ENCODE data around the gene DCLK1. TPM values are rescaled to one million over a fixed set of nuclear protein-coding genes. Genes with fewer than 3 reads are reported as not detected.

DCLK1 gene
- total and polyA plus RNA-seq, 9 donors, result 42.0 to 109 (median 87.9) TPM

GRCh38 chr13:35941374-35941773 lies 189.8 kb downstream of the DCLK1 start:
- H3K36me3 ChIP-seq (ENCODE audit: control insufficient read depth, insufficient read depth, low read length), result peaks cover 28% of the 10 kb centered on the region
- H3K27ac ChIP-seq (ENCODE audit: low read length), result no peak overlapping the region
- peaks cover 12% of the 10 kb centered on the region for H3K9me3 ChIP-seq (replicated peaks; ENCODE audit: control insufficient read depth, low read depth, low read length)
- H3K4me1 ChIP-seq (ENCODE audit: control insufficient read depth, insufficient read depth, low read length), result no peaks in the 10 kb centered on the region
- WGBS (ENCODE audit: insufficient coverage), result 88% methylated on average over 6 of the region's 10 CpGs
- H3K4me3 ChIP-seq (ENCODE audit: low read length), result no peak overlapping the region
- no peak for DNase-seq
- no peaks in the 10 kb centered on the region for H3K27me3 ChIP-seq (ENCODE audit: control insufficient read depth, insufficient read depth, low read length)

- Histone ChIP-seq H3K27ac (ENCODE audit: low read length) (no peak overlapping the region), H3K4me3 (ENCODE audit: low read length) (no peak overlapping the region), H3K9me3 (replicated peaks; ENCODE audit: control insufficient read depth, low read depth, low read length) (peaks cover 12% of the 10 kb centered on the region), H3K4me1 (ENCODE audit: control insufficient read depth, insufficient read depth, low read length) (no peaks in the 10 kb centered on the region), H3K36me3 (ENCODE audit: control insufficient read depth, insufficient read depth, low read length) (peaks cover 23% of the 10 kb centered on the region), H3K27me3 (ENCODE audit: control insufficient read depth, insufficient read depth, low read length) (no peaks in the 10 kb centered on the region)
- WGBS (ENCODE audit: insufficient coverage), result 56% methylated on average over 3 of the region's 4 CpGs
- DNase-seq, result no peak
These were observed 190.4 kb downstream of the DCLK1 start for GRCh38 chr13:35940734-35941133.

DNA sequence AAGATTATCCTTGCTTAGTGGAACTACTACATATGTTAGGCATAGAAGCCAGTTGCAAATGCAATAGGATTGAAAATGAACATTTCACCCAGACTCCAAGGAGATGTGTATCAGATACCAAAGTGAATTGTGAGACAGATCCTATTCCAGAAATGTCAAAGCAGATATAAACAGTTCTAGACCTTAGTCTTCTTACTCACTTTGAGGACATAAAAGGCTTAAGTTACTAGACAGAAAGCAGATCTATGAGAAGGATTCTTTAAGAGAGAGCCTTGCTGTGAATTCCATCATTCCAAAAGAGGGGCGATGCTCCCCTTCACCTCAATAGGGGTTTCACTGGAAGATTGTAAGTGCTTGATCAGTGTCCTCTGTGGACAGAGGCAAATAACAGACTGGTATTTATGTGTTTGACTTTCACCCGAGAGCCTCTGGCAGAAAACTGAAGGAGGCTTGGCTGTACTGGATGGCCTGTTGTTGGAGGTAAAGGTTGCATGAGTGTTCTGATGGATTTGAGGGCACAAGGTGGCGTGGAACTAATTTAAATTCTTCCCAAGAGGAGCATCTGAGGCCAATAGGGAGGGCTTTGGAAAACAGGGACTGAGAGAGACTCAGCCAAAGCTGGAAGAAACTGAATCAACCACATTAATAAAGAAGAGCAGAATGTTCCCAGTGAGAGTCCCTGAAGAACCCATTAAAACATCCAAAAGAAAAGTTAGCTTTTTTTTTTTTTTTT lies 194.8 kb downstream of the DCLK1 start:
- Histone ChIP-seq H3K27me3 (ENCODE audit: control insufficient read depth, insufficient read depth, low read length) (no peaks in the 10 kb centered on the region), H3K36me3 (ENCODE audit: control insufficient read depth, insufficient read depth, low read length) (peaks cover 21% of the 10 kb centered on the region), H3K4me3 (ENCODE audit: low read length) (no peak overlapping the region), H3K9me3 (replicated peaks; ENCODE audit: control insufficient read depth, low read depth, low read length) (peaks cover 2% of the 10 kb centered on the region), H3K4me1 (ENCODE audit: control insufficient read depth, insufficient read depth, low read length) (no peaks in the 10 kb centered on the region), H3K27ac (ENCODE audit: low read length) (no peak overlapping the region)
- DNase-seq, result no peak
- 70% methylated on average over 1 of the region's 3 CpGs for WGBS (ENCODE audit: insufficient coverage)

DNA sequence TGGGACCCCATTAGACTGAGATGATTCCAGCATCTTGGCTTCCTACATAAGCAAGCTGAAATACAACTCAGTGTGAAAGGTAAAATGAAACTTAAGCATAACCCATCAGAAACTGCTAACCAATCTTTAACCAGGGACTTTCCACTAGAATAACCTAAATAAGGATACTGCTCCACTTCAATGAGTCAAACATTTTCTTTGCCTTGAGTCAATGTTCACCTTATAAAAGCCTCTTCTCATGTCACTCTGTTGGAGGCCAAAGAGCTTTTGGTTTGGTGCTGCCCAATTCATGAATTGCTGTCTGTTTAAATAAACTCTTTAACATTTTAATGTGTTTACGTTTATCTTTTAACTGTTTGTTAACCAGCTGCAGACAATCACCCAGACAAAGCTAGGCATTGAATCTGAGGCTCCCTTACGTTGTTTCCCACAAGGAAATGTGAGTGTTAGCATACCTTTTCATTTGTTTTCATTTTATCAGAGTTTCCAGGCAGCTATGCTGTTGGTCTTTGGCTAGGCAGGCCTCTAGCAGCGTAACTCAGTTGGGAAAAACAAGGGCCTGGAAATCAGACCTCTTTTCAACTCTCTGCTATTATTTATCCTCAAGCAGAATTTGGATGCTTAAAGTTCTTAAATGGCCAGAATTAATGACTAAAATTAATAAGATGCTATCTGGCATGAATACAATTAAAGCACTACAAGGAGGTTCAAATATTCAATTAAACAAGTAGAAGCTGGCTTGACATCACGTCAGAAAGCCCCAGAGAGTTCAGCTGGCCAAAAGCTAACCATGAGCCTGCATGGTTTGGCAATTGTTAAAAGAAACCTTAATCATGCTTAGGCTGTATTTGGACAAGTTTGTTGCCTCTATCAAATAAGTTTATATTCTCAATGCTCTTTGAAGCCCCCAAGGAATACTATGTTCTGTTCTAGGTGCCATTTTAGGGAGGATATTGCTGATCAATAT lies 200.2 kb downstream of the DCLK1 start:
- DNase-seq, result no peak
- no peak overlapping the region for H3K27ac ChIP-seq (ENCODE audit: low read length)
- WGBS (ENCODE audit: insufficient coverage), result no CpG with 5 or more reads among the region's 4 CpGs

GRCh38 chr13:35927567-35928021 lies 203.6 kb downstream of the DCLK1 start:
- peaks cover 16% of the 10 kb centered on the region for H3K36me3 ChIP-seq (ENCODE audit: control insufficient read depth, insufficient read depth, low read length)
- H3K4me3 ChIP-seq (ENCODE audit: low read length), result no peak overlapping the region
- DNase-seq, result no peak
- 0% methylated on average over 1 of the region's 4 CpGs for WGBS (ENCODE audit: insufficient coverage)
- no peaks in the 10 kb centered on the region for H3K4me1 ChIP-seq (ENCODE audit: control insufficient read depth, insufficient read depth, low read length)
- H3K9me3 ChIP-seq (replicated peaks; ENCODE audit: control insufficient read depth, low read depth, low read length), result peaks cover 3% of the 10 kb centered on the region
- no peak overlapping the region for H3K27ac ChIP-seq (ENCODE audit: low read length)
- H3K27me3 ChIP-seq (ENCODE audit: control insufficient read depth, insufficient read depth, low read length), result no peaks in the 10 kb centered on the region

More for the DNA sequence above, 200.2 kb downstream of the DCLK1 start:
- Histone ChIP-seq H3K4me3 (ENCODE audit: low read length) (no peak overlapping the region), H3K4me1 (ENCODE audit: control insufficient read depth, insufficient read depth, low read length) (no peaks in the 10 kb centered on the region), H3K36me3 (ENCODE audit: control insufficient read depth, insufficient read depth, low read length) (peaks cover 21% of the 10 kb centered on the region), H3K27me3 (ENCODE audit: control insufficient read depth, insufficient read depth, low read length) (no peaks in the 10 kb centered on the region), H3K9me3 (replicated peaks; ENCODE audit: control insufficient read depth, low read depth, low read length) (peaks cover 3% of the 10 kb centered on the region)

GRCh38 chr13:35926859-35927530 lies 204.2 kb downstream of the DCLK1 start:
- no peaks in the 10 kb centered on the region for H3K27me3 ChIP-seq (ENCODE audit: control insufficient read depth, insufficient read depth, low read length)
- peaks cover 10% of the 10 kb centered on the region for H3K36me3 ChIP-seq (ENCODE audit: control insufficient read depth, insufficient read depth, low read length)
- no peak for DNase-seq
- no peak overlapping the region for H3K27ac ChIP-seq (ENCODE audit: low read length)
- no peak overlapping the region for H3K4me3 ChIP-seq (ENCODE audit: low read length)
- peaks cover 3% of the 10 kb centered on the region for H3K9me3 ChIP-seq (replicated peaks; ENCODE audit: control insufficient read depth, low read depth, low read length)
- no CpG with 5 or more reads among the region's 2 CpGs for WGBS (ENCODE audit: insufficient coverage)
- no peaks in the 10 kb centered on the region for H3K4me1 ChIP-seq (ENCODE audit: control insufficient read depth, insufficient read depth, low read length)

DNA sequence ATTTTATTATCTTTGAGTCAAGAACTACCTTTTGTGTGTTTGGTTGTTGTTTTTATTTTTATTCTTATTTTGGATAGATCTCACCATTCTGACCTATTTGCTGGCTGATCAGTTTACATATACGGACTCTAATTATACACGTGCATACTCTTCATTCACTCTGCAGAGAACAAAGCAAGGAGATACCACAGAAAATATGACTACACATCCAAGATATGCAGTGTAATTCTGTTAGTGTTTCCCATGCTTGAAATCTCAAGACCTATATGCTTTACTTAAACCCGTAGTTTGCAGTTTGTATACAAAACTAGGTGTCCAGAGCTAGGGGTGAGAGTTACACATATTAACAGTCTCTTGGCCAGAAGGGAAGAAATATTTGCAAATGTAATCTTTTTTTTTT lies 205.5 kb downstream of the DCLK1 start:
- Histone ChIP-seq H3K27me3 (ENCODE audit: control insufficient read depth, insufficient read depth, low read length) (no peaks in the 10 kb centered on the region), H3K4me3 (ENCODE audit: low read length) (no peak overlapping the region), H3K9me3 (replicated peaks; ENCODE audit: control insufficient read depth, low read depth, low read length) (no peaks in the 10 kb centered on the region), H3K36me3 (ENCODE audit: control insufficient read depth, insufficient read depth, low read length) (peaks cover 5% of the 10 kb centered on the region), H3K27ac (ENCODE audit: low read length) (no peak overlapping the region), H3K4me1 (ENCODE audit: control insufficient read depth, insufficient read depth, low read length) (no peaks in the 10 kb centered on the region)
- no peak for DNase-seq
- no CpG with 5 or more reads among the region's 3 CpGs for WGBS (ENCODE audit: insufficient coverage)

GRCh38 chr13:35923347-35923746 lies 207.8 kb downstream of the DCLK1 start:
- Histone ChIP-seq H3K4me3 (ENCODE audit: low read length) (no peak overlapping the region), H3K27ac (ENCODE audit: low read length) (no peak overlapping the region), H3K27me3 (ENCODE audit: control insufficient read depth, insufficient read depth, low read length) (no peaks in the 10 kb centered on the region), H3K9me3 (replicated peaks; ENCODE audit: control insufficient read depth, low read depth, low read length) (no peaks in the 10 kb centered on the region), H3K4me1 (ENCODE audit: control insufficient read depth, insufficient read depth, low read length) (no peaks in the 10 kb centered on the region), H3K36me3 (ENCODE audit: control insufficient read depth, insufficient read depth, low read length) (peaks cover 5% of the 10 kb centered on the region)
- no peak for DNase-seq
- 90% methylated on average over 1 of the region's 3 CpGs for WGBS (ENCODE audit: insufficient coverage)

- Histone ChIP-seq H3K36me3 (ENCODE audit: control insufficient read depth, insufficient read depth, low read length) (peaks cover 2% of the 10 kb centered on the region), H3K27ac (ENCODE audit: low read length) (no peak overlapping the region), H3K4me1 (ENCODE audit: control insufficient read depth, insufficient read depth, low read length) (peaks cover 2% of the 10 kb centered on the region), H3K27me3 (ENCODE audit: control insufficient read depth, insufficient read depth, low read length) (no peaks in the 10 kb centered on the region), H3K4me3 (ENCODE audit: low read length) (no peak overlapping the region), H3K9me3 (replicated peaks; ENCODE audit: control insufficient read depth, low read depth, low read length) (no peaks in the 10 kb centered on the region)
- DNase-seq, result no peak
- 83% methylated on average over 7 of the region's 7 CpGs for WGBS (ENCODE audit: insufficient coverage)
These were observed 210.4 kb downstream of the DCLK1 start for GRCh38 chr13:35920816-35921215.
